HG02763 (cell line): ENCODE measurements around the gene RNF152.

Source experiments
- ATAC-seq: cut with Tn5 transposase; IDR thresholded peaks from one replicate; pipeline ENCODE4 v1.9.1; 2021; ENCODE audit warnings: mild to moderate bottlenecking, moderate library complexity; ENCODE audit not compliant: unreplicated experiment

RNF152 gene

DNA sequence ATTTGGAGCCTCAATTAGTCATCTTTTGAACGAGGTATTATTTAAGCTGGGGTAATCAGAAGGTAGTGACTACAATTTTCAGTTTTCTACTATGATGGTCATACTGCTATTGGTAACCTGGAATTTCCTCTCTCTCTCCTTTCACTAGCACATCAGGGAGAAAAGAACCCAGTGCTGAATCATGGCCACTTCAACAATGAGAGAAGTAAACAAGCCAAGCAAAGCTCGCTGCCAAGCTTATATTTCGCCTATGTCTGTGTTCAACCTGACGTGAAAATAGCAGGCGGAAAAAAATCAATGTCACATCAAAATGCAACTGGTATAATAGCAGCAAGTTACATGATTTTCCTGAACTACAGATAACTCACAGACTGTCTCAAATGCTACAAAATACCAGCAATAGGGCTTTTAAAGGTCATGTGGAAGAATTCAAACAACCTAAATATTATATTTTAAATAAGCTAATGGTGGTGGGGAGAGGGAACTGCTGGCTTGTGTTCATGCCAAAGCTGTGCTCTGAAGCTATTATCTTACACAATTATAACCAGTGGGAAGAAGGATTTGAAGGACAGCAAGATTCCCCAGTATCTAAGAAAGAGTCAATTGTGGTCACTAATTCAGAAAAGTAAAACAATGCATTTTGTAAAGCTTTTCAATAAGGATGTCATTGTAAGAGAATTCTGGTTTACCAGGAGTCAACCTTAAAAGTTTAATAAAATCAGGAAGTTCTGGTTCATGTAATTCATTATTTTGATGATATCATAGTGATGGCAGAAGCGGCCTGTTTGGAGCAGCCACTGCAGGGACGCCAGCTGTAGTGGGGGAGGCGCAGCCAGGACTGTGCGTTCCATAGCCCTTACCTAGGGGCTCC is 38.0 kb downstream of the RNF152 start:
- ATAC-seq = no peak

DNA sequence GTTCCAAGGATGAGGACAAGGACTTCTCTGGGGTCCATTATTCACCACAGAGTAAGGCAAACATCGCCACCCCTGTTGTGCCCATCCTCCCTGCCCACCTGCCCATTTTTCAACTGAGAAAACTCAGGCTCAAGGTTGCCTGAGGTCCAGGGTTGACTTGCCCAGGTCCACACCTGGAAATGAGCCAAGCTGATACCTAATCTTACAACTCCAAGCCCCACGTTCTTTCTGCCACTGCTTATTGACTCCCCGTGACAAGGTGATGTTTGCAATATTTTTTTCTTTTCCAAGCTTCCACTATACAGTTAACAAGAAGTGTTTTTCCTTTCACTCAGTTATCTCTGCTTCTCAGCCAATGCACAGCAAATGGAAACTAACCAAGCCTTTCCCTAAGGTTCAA is 39.0 kb downstream of the RNF152 start:
- ATAC-seq = no peak

DNA sequence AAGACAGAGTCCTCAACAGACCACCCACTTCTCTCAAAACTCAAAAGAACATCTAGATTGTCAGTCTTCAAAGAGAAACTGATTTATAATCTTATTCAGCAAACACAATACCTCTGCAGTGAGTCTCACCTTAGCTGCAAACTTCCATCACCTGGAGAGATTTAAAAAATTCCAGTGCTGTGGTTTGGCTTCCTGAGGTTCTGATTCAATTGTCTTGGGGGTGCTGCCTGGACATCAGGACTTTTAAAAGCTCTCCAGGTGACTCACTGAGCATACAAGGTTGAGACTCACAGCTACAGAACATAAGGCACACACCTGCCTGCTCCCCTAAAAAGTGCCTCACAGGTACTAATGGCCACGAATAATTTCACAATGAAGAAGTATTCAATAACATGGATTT is 40.3 kb downstream of the RNF152 start:
- ATAC-seq = no peak

DNA sequence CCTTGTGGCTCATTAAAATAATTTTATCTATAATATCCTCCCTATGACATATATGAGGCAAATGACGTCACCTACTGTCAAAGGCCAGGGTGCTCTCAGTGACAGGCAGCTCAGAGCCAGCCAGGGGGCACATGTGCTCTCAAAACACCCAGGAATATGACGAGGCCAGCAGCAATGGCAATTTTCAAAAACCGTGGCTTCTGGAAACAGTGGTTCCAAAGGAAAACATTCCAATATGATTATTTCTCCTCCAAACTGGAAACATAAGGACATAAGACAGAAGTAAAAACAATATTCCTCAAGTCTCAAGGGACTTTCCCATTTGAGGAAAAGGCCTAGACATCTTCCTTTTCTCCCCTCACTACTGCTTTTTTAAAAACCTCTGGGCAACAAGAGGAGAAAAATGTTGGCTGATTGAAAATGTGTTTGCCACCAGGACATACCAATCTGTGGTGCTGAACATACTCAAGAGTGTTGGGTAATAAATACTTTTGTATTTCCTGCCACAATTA is 40.8 kb downstream of the RNF152 start:
- ATAC-seq = no peak

DNA sequence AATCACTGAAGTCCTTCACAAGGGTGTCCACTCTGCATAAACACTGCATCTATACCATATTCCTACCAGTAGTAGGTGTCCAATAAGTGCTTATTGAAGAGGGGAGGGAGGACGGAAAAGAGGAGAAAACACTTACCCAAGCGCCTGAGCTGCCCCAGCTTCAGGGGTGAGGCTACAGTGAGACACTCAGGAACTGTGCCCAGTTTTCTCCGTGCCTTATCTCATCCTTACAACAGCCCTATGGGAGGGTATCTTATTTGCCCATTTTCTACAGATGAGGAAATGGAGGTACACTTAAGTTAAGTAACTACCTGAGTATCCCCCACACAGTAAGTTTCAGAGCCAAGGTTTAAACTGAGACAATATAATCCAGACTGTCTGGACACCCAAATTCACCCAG is 41.5 kb downstream of the RNF152 start:
- ATAC-seq = no peak

DNA sequence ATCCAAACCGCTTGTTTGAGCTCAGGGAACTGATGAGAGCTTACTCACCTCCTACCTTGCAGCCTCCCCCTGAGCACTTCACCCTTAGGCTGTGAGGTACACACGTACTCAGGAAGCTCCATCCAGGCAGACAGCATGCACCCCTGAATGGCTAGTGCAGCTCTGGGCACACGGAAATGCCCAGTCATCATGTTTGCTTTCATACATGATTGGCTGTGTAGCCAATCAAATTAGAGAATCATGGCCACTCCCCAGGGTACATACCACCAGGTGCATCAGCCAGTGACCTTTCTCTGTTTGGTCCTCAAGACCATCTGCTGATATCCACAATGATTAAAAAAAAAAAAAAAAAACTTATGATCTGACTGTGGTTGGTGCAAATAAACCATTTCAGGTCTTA is 42.1 kb downstream of the RNF152 start:
- no peak for ATAC-seq

DNA sequence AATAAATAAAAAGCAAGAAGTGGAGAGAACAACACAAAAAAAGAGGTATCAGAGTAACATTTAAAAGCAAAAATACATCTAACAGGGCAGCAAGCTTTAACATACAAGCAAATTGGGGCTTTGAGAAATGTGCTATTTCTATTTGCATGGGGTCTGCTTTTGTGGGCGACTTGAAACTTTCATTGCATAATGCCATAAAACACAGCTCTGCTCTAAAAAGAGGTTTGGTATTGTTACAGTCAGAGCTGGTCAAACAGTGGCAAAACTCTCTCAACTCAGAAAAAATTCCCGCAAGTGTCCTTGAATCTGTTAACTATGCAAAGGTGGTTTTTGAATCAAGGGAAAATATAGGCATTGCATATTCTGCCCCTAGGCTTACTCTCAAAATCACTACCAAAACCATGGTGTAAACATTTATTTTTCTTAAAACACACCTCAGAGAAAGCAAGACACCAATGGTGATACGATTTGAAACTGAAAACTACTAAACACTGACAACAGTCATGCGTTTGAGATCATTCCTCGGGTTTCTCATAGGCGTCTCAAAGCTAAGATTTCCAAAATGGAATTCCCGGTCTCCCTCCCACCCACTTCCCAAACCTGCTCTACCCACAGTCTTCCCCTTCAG is 45.5 kb downstream of the RNF152 start:
- ATAC-seq = no peak

DNA sequence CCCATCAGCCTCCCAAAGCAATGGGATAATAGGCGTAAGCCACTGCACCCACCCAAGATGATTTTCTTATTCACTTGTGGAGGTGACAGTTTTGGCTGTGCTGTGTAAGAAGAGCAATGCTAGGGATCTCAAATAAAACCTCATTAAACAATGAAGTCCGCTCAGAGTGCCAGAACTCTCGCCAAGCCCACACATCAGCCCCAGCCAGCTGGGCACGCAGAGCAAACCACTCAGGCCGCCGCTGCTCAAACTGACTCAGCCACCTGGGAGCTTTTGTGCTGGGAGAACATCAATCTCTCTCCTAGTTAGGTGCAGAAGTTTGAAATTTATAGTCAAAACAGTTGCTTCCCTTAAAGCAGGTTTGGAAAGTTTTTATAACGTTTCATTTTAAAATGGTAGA is 47.6 kb downstream of the RNF152 start:
- ATAC-seq = no peak

DNA sequence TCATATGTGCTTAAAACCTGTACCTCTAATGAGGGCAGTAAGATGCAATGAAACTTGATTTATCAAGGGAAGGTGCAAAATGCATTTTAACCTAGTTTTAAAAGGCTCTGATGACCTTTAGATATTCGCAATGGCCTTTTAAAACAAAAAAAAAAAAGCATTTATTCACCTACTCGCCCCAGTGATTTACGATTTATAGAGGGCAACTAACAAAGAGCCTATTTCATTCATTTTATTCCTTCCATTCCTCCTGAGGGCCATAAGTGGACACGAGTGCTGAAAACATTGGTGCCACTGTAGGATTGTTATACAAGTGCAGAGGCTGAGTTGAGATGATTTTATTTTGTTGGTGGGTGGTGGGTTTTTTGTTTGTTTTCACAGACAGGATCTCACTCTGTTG is 48.1 kb downstream of the RNF152 start:
- no peak for ATAC-seq

DNA sequence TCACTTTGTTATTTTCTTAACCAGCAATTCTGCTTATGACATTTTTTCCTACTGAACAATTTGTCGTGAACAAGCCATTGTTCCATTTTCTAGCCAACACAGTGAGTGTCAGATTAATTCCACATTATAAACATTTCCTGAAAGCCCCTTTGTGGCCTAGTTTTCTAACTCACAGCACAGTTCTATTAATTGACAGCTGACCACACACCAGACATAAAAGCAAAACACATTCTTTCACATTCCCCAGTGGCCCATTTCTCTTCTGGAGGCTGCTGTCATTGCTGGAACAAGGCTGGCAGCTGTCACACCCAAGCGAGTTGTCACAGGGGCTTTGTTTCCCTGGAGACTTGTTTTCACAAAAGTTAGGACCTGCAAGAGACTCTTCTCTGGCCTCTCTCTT is 50.7 kb downstream of the RNF152 start:
- ATAC-seq = no peak

DNA sequence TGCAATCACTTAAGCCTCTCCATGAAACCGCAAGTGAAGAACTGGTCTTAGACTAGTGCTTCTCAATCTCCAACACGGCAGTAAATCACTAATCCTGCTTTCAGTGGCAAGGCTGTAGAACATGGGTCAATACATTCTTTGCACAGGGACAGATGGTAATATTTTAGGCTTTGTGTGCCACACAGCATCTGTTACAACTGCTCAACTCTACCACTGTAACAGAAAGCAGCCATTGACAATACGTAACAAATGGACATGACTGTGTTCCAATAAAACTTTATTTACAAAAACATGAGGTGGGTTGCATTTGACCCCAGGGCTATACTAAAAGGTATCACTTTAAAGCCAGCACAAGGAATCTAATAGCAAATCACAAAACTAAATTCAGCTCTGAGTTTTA is 51.1 kb downstream of the RNF152 start:
- ATAC-seq = no peak

DNA sequence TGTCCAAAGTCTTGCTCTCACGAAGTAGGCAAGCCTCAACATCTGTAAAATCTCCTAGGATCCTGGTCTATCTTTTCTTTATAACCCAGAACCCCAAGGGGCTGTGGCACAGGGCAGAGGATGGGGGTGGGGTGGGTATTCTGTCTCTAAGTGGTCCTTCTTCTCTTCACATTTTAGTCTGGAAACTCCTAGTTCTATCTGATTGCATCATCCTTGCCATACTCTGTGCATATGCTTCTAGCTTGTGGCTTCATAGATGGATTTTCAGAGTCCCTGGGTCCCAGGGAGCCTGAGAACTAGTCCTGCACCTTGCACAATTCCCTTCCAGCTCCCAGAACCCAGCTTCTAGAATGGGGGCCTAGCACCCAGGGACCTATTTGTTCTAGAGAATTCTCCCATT is 52.5 kb downstream of the RNF152 start:
- ATAC-seq = no peak

DNA sequence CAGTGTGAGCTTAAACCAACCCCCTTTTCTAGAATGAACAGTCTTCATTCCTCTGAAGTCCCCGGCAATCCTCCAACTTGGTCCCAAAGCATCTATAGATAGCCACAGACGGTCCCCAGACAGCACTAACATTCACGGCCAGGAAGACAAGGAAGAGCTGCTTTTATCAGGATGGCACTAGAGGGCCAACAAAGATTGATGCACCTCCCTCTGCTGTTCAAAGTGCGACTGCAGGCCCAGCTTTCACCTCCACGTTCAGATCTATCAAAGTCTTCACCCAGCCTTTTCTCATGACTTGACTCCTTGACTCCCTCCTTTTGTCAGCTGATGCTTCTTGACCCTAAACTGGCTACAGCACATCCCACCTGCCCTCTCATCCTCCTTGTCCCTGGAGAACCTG is 54.3 kb downstream of the RNF152 start:
- no peak for ATAC-seq

DNA sequence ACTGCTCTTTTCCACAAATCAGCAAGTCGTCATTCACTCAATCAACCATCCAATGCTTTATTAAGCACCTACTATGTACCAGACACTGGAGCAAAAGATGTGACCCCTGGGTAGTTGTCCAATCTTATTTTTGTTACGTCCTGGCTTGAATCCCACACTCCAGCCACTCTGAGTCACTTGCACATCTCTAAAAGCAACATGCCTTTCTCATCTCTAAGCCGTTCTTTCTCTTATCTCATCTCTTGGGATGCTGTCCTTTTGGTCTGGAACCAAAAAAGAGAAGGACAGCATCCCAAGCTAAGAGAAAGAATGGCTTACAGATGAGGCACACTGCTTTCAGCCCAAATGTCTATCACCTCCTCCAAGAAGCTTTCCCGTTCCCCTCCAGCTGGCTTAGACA is 58.8 kb downstream of the RNF152 start:
- no peak for ATAC-seq

DNA sequence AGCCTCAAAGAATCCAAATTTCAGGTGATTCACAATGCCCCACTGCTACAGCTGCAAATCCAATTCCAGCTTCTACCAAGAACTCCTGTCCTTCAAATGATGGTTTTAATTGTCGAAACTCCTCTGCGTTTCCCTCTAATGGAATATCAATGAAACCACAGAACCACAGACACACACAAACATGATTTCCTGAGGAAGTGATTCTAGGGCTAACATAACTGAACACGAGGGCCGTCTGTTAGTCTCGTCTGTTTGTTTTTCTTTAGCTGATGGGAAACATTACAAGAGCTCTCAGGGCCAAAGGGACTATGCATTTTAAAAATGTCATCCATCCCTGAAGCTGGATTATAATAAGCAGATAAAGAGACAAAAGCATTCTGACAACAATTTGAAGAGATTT is 59.4 kb downstream of the RNF152 start:
- ATAC-seq = no peak

DNA sequence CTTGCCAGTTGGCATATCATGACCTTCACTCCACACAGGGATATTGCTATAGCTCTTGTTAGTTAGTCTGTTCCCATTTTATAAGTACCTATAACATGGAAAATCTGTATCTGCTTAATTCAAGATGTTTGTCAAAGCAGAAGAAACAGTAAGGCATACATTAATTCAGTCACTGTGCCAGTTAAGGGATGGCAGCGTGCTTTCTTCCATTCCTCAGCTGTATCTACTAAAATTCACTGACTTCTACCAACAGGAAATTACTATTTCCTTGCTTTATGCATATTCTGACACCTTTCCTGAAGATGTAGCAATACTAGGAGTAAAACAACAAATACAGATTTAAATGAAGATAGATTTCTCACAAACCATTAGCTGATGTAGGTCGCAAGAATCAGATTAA is 59.9 kb downstream of the RNF152 start:
- no peak for ATAC-seq

DNA sequence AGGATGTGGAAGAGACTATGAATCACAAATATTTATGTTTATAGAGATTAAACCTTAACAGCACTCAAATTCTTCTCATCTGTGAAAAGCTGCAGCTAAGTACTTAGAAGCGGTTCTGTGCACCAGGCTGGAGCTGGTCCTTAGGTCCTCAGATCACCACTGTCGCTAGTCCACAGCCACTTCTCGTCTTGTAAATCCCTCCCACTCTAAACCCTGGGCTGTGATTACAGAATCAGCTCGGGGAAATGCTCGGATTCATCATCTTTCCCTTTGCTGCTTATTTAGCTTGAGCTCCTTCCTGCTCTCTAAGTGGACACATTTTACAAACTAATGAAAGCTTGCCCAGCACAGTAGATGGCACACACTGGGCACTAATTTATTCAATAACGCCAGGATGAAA is 61.7 kb downstream of the RNF152 start:
- ATAC-seq = no peak

DNA sequence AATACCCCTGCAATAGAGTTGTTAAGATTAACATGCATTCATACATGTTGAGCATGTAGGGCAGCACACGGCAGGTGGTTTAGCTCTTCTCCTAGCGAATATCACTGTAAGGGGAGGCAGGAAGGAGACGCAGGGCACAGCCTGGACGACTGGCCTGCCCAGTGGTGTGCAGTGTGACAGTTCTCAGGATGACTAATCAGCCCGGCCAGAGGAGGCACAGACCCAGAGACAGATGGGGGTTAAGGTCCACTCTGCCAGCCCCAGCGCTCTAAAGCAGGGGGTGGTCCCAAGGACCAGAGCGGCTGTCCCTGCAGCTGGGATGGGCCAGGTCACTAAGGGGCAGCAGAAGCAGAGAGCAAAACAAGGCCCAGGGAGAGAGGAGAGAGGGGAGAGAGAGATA is 63.7 kb downstream of the RNF152 start:
- ATAC-seq = no peak

DNA sequence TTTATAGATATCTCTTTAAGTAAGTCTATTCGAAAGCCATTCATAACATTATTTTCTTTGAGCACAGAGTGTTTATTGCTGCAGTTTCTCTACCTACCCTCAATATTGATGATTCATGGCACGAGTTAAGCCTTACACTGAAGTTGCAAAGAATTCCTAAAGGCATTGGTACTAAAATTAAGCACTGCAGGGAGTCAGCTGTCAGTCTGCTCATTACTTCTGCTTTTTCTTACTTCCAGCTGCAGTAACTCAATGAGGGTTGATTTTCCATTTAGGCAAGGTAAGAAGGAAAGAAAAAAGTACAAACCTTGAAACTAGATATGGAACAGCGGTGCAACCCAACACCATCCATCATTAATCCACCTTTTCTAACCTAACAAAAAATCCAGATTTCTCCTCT is 65.2 kb downstream of the RNF152 start:
- ATAC-seq = no peak

DNA sequence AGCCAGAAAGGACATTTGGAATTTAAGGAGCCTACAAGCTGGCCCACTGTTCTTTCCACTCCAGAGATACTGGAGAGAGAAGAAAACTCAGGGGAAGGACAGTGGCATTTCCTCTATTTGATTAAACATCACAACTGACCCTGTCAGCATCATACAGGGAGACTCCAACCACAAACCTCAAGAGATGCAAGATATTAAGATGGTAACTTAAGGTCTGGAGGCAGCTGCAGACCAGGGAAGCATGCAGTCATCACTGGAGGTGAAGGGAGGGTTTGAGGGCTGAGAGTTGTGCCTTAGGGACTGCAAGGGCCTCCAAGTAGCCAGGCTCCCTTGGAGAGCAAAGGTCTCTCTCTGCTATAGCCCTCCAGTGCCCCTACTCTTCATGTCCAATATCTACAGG is 67.4 kb downstream of the RNF152 start:
- no peak for ATAC-seq

DNA sequence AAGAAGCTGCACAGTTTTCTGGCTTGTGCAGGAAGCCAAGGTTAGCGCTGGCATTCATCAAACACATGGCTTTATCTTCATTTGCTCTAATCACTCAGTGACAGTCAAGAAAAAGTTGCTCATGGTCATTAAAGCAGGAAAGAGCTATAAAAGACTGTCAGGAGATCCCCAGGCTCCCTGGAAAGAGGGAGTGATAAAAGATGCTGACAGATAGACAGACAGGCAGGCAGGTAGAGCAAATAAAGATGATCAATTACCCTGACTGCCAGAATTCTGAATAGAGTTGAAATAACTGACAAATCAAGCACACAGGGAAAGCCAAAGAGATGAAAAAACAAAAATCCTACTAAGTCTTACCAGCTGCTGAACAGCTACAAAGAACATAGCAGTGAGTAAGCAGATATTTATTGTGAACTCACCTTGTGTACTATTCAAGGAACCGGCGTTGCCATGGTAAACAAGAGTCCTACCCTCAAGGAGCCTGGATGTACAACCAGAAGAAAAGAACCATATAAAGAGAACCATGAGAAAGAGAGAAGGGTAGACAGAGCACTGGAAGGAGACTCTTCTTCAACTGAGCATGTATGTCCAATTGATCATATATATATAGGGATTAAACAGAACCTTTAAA is 68.0 kb downstream of the RNF152 start:
- no peak for ATAC-seq

DNA sequence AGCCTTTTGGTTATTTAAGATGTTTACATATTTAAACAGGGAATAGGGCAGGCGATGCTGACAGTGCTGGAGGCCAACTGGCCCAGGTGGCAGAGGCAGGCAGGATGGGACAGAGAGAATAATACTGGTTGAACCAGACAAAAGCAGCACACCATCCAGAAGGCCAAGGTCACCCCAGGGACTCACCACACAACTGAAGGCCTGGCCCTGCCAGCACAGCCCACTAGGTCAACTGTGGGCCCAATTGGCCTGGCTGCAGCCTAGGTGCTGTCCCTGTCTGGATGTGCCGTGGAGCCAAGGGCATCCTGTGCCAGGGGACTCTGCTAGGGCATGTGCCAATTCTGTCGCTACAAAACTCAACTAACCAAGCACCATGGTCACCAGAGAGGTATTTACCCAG is 69.2 kb downstream of the RNF152 start:
- ATAC-seq = no peak
